Stimulated activated CD4-positive, alpha-beta T cell treated with anti-CD3 and anti-CD28 coated beads, Interleukin-4, amount 100 ng/mL, for 1 hour (primary cell): ENCODE data around the gene YAE1.
A peak's percentile ranks its signal among the peaks of the same experiment; 100 is the strongest.

Experiments
- DNase-seq: peaks from one replicate; pipeline ENCODE4 v3.0.0-alpha.2; 2020

YAE1 gene

DNA sequence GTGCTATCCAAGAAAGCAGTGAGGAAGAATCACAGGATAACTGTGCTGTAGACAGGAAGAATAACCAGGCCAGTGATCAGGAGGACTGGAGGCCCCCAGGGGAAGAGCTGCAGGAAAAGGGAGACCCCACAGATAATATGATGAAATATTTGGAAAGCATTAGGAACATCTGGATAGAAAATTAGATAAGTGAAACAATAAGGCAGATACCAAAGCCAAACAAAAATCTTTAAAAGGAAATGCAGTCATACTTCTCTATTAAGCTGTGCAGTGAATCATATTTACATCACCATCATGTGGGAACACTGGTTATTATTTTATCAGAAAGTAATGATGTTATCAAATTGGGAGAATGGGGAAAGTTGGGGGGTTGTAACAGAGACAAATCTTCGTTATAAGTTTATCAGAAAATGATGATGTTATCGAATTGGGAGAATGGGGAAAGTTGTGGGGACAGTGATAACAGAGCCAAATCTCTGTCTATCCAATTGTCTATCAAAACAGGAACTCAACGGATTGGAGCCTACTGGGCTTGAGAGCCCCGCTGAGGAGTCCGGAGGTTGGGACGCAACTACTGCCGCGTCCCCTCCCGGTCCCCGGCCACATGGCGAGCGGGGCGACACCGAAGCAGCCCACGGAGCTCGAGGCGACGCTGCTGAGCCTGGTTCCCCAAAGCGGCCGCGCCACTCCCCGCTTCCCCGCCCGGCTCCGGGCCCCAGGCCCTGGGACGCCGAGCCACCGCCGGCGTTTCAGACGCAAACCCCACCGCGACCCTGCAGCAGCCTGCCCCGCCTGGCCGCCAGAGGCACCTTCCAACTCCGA is 43.1 kb downstream of the YAE1 start:
- DNase-seq = peak; percentile 8

DNA sequence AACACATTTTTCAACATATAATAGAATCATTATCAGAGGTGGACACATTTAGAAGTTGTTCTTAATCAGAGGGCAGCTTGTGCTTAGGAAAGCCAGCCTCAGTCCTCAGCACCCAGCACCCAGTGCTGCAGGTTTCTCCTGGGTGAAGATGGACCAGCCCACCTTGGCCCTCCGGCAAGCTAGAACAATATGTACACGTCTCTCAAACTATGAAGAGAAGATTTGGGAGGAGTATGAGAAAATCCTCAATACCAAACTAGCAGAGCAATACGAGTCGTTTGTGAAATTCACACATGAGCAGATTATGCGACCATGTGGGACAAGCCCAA is 43.7 kb downstream of the YAE1 start:
- no peak for DNase-seq

DNA sequence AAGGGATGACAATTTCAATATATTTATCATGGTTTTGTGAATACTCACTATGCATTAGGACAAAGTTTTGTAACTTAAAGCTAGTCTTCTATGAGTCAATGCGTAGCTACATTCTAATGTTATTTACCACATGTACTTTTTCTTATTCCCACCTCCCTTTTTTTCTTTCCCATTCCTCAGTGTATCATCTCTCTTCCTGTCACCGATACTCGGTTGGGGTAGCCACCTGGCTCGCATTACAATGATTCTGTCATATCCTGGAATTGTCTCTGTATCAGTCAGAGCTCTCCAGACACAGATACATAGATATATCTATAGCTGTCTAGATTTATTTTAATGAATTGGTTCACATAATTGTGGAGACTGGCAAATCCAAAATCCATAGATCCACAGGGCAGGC is 47.4 kb downstream of the YAE1 start:
- no peak for DNase-seq

DNA sequence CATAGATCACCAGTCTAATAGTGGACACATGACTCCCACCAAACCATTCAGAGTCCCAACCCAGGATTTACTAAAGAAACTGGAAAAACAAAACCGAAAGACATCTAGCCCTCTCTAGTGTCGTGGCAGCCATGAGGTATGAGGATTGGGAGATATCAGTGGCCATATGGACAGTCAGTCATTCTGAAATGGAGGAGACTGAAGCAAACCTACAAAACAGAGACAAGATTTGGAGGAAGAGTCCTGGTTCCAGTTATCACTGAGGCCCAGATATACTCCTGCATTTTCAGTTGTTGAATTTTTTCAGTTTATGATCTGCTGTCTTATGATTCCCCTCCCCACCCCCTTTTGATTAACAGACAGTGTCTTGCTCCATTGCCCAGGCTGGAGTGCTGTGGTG is 48.1 kb downstream of the YAE1 start:
- no peak for DNase-seq

DNA sequence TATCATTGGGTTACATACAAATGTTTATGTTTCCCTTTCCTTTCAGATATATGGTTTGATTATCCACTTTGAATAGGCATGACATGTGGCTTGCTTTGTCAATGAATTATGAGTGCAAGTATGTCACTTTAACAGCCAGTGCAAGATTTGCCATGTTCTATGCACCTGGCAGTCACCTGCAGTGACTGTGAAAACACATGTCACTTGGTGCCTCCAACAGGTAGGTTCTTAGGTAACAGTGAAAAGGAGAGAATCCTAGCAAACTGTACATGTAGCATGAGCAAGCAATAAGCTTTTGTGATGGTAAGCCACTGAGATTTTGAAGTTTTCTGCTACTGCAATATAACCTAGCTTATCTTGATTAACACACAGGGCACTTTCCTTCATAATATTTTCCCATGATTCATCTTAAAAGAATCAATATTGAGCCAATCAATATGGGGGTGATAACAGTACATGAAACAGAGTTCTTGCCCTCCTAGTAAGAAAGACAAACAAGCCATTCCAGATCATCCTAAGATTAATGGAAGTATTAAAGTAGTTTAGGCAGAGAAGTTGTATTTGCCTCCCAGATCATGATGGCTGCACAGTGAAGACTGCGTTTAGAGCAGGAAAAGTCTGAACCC is 49.3 kb downstream of the YAE1 start:
- DNase-seq = no peak

DNA sequence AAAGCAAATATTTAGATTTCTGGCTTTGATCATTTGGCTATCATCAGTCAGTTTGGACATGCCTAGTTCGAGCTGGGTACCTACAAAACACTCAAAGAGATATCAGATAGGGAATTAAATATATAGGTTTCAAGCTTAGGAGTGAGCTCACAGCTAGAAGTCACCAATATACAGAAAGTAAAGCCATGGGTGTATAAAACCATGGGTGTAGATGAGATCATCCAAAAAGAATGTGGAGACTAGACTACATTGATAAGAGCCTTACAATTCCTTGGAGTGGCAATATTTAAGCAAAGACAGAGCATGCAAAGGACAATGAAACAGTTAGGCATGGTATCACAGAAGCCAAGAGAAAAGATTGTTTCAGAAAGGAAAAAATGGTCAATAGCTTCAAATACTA is 49.9 kb downstream of the YAE1 start:
- DNase-seq = no peak

DNA sequence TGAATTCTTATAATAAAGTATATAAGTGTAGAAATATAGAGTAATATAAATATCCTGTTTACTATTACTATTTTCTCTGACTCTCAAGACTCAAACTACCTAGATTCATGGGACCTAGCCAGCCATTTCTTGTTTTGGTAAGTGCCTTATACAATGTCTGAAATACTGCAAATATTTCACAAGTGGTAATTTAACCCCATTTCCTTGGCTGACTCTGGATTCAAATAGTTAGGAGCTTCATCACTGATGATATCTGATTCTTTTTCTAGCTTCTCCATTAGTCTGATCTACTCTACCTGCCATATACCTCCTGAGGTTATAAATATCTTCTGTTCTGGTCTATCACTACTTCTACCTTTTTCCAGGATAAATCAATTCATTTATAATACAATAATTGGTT is 50.8 kb downstream of the YAE1 start:
- no peak for DNase-seq

DNA sequence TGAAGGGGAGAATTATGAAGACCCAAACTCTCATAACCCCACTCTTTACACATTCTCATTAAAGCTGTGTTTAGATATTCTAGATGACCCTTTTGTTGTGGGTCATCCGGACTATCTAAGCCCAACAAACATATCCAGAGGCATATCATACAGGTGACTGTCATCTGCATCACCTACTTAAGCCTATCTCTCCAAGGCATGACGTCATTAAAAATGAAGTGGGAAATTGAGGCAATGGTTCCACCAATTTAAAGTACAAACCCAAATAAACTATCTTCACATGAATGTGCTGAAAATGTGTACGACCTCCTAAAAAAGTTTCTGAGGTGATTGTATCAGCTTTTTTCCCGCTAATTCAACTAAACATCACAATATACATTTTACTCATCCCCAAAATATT is 52.7 kb downstream of the YAE1 start:
- DNase-seq = no peak

DNA sequence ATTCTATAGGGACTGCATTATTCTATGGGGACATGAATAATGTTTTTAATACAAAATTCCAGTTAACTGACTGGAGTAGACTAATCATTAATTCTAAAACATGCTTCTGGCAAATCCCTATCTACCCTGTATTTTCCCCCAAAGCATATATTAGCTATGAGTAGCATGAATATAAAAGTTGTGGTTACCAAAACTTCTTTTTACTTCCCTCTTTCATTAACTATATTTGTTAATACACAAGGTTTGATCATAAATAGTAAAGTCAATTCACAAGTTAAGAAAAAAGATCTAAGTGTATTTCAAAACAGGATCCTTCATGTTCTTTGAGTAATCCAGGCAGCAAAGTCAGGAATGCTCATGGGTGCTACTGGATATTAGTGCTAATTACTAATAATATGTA is 54.3 kb downstream of the YAE1 start:
- no peak for DNase-seq

DNA sequence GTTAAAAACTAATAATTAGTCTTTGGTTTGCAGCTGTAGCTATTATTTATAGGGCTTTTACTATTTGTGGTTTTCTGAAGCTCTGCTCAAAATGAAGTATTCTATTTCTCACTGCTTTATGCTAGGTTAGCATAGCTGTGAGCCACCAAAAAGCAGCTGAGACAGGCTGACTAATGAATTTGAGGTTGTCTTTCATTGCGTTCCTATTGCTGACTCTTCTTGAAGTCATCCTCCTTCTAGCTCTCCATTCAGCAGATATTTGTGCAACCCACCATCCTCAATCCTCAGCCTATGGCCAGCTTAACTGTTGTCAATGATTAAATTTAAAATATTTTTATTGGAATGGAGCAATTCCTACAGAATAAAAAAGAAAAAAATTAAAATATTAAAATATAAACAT is 55.1 kb downstream of the YAE1 start:
- no peak for DNase-seq

DNA sequence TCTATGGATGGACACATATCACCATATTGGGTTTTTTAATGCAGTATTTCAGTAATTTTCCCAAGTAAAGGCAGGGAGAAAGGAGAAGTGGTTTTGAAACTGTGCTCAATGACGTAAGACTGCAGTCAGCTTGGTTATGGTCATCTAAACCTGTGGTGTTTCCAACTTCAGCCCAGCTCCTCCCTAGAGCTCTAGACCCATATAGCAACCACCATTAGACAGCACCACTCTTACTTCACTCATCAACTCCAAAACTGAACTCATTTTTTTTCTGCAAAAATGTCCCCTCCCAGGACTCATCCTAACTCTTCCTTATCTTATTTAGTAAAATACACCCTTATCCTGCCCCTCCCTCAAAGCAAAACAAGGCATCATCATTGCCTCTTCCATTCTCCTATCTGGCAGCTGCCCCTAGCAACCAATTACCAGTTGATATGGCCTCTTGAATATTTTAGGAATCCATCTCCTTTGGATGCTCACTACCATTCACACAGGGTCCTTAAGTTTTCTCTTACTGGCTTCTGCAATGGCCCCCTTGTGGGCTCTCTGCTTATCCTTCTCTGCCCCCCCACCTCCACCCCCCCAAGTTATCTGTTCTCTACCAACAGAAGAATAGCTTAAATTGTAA is 55.7 kb downstream of the YAE1 start:
- DNase-seq = no peak
